Endothelial cell of umbilical vein (primary cell): ENCODE results near the gene GRIA1. TPM values are rescaled to one million over a fixed set of nuclear protein-coding genes. Genes with fewer than 3 reads are reported as not detected.

Source experiments
- BruUV-seq: library from RNA; stranded (reverse); fragments of 400-500 nt; replicated peaks from 2 replicates; lab custom pipeline; 2021; lab: Mats Ljungman, UMichigan
- CTCF ChIA-PET: fragments of 300-600, 350-600 bp; sonication (Branson Sonifier 250); formaldehyde crosslinking; loops from one replicate; lab custom pipeline; 2021; ENCODE audit warnings: antibody characterized with exemption, inconsistent platforms; lab: Charles Lee
- POLR2A ChIA-PET: fragments of 300-600, 350-600 bp; sonication (Branson Sonifier 250); formaldehyde crosslinking; loops from one replicate; lab custom pipeline; 2021; ENCODE audit warnings: antibody characterized with exemption, inconsistent platforms; lab: Charles Lee
- DNase-seq: peaks from one replicate; pipeline ENCODE4 v3.0.0-alpha.2; 2011; ENCODE audit warnings: low read depth, low spot score
- FAIRE-seq: peaks from 2 replicates; lab custom pipeline; 2011; peaks lifted over from hg19 to GRCh38; lab: Jason Lieb, UNC
- H2AFZ ChIP-seq: 2 replicates; pipeline ENCODE4 v1.6.0; 2012; ENCODE audit warnings: low read depth, low read length, control low read depth, inconsistent platforms
- H3K27ac ChIP-seq: 2 replicates; pipeline ENCODE4 v1.5.1; 2011; ENCODE audit warnings: low read depth, mild to moderate bottlenecking, control low read depth, low read length, moderate library complexity; ENCODE audit not compliant: insufficient read depth
- H3K27me3 ChIP-seq, 2 experiments: 2 replicates each; pipeline versions ENCODE4 v1.6.0 to v1.6.1; 2011; ENCODE audit warnings: low read length in 2 of 2, mixed read lengths in 1 of 2; ENCODE audit not compliant: control insufficient read depth in 2 of 2, insufficient read depth in 2 of 2
- H3K36me3 ChIP-seq, 2 experiments: 2 replicates in 1 of 2; 3 replicates in 1 of 2; pipeline ENCODE4 v1.5.1; 2011; ENCODE audit warnings: low read length in 2 of 2, mild to moderate bottlenecking in 1 of 2, moderate library complexity in 1 of 2; ENCODE audit not compliant: control insufficient read depth in 2 of 2, insufficient read depth in 2 of 2; ENCODE audit errors: extremely low read depth in 1 of 2
- H3K4me1 ChIP-seq: 3 replicates; pipeline ENCODE4 v1.5.1; 2011; ENCODE audit warnings: mild to moderate bottlenecking, low read length; ENCODE audit not compliant: control insufficient read depth, insufficient read depth; ENCODE audit errors: extremely low read depth
- H3K4me2 ChIP-seq: 2 replicates; pipeline ENCODE4 v1.6.1; 2011; ENCODE audit warnings: low read length, control low read depth, mixed read lengths; ENCODE audit not compliant: insufficient read depth
- H3K4me3 ChIP-seq, 3 experiments: fragments of 200-600 bp in 1 of 3; sonication (generic), shearing (Covaris generic) in 1 of 3; replicated peaks in 1 of 3; 2 replicates each; pipeline ENCODE4 v1.5.1; 2011 to 2016; ENCODE audit warnings: control low read depth in 3 of 3, low read length in 3 of 3, mild to moderate bottlenecking in 2 of 3, inconsistent platforms in 1 of 3, low read depth in 1 of 3, moderate library complexity in 1 of 3; ENCODE audit not compliant: insufficient read depth in 1 of 3
- H3K79me2 ChIP-seq: 2 replicates; pipeline ENCODE4 v1.6.0; 2012; ENCODE audit warnings: low read length, inconsistent platforms; ENCODE audit not compliant: control insufficient read depth, insufficient read depth
- H3K9ac ChIP-seq: replicated peaks from 2 replicates; pipeline ENCODE3; 2011; ENCODE audit warnings: low read length, control low read depth; ENCODE audit not compliant: insufficient read depth; ENCODE audit errors: extremely low read depth
- H3K9me1 ChIP-seq: replicated peaks from 3 replicates; pipeline ENCODE4 v1.6.0; 2011; ENCODE audit warnings: mild to moderate bottlenecking, low read length; ENCODE audit not compliant: control insufficient read depth, insufficient read depth; ENCODE audit errors: extremely low read depth
- H3K9me3 ChIP-seq: replicated peaks from 2 replicates; pipeline ENCODE4 v1.5.1; 2012; ENCODE audit warnings: low read length, inconsistent platforms; ENCODE audit not compliant: control insufficient read depth, insufficient read depth
- H4K20me1 ChIP-seq: replicated peaks from 2 replicates; pipeline ENCODE3; 2011; ENCODE audit warnings: mild to moderate bottlenecking, low read length; ENCODE audit not compliant: control insufficient read depth, insufficient read depth; ENCODE audit errors: extremely low read depth
- EZH2 ChIP-seq: IDR thresholded peaks from 2 replicates; pipeline ENCODE4 v1.6.1; 2012; ENCODE audit warnings: borderline replicate concordance, low read depth, mild to moderate bottlenecking, moderate library complexity, low read length, inconsistent platforms; ENCODE audit not compliant: severe bottlenecking
- FOS ChIP-seq: IDR thresholded peaks from 2 replicates; pipeline ENCODE4 v1.6.1; 2011; ENCODE audit warnings: mild to moderate bottlenecking, low read length, moderate library complexity, borderline replicate concordance; ENCODE audit not compliant: insufficient read depth
- GATA2 ChIP-seq: IDR thresholded peaks from 2 replicates; pipeline ENCODE4 v1.7.0; 2011; ENCODE audit warnings: low read depth, mild to moderate bottlenecking, moderate library complexity, mixed read lengths, low read length; ENCODE audit not compliant: insufficient read length, insufficient read depth
- JUN ChIP-seq: IDR thresholded peaks from 2 replicates; pipeline ENCODE4 v1.6.1; 2011; ENCODE audit warnings: borderline replicate concordance, low read depth; ENCODE audit not compliant: insufficient read length, insufficient read depth
- MYC ChIP-seq: IDR thresholded peaks from one replicate; pipeline ENCODE4 v1.6.1; 2011; ENCODE audit warnings: mild to moderate bottlenecking, low read depth, low read length
- POLR2A ChIP-seq: IDR thresholded peaks from 2 replicates; pipeline ENCODE4 v1.6.1; 2012; ENCODE audit warnings: low read depth, mild to moderate bottlenecking, control low read depth, low read length
- POLR2AphosphoS5 ChIP-seq: IDR thresholded peaks from 2 replicates; pipeline ENCODE4 v1.6.1; 2012; ENCODE audit warnings: low read depth, mild to moderate bottlenecking, control low read depth, low read length, moderate library complexity; ENCODE audit not compliant: insufficient read depth
- dilution Hi-C: fragments of 300-500 bp; cut with MboI; formaldehyde crosslinking; loops from one replicate; pipeline ENCODE4 v1.15.0; 2019; ENCODE audit warnings: low sequenced_read_pairs; ENCODE audit not compliant: extremely low pct_ligation_motif_present
- intact Hi-C: fragments of 100-400 bp; cut with micrococcal nuclease; formaldehyde crosslinking; loops from one replicate; pipeline ENCODE4 v1.10.0; 2022
- polyA plus RNA-seq, 4 experiments: library from polyadenylated mRNA; depleted of rRNA in 3 of 4; stranded (reverse) in 3 of 4; unstranded in 1 of 4; fragments of >200 nt; gene quantifications; 2 replicates each; pipeline versions ENCODE4 v1.2.1 to v1.2.3, GENCODE V29; 2011 to 2012; ENCODE audit warnings: missing spikeins in 1 of 4
- total RNA-seq: library from RNA; stranded (reverse); gene quantifications from 2 replicates; pipeline ENCODE4 v1.2.3, GENCODE V29; 2021
- TF ChIP-seq, protein P1 (sequence below): IDR thresholded peaks from 2 replicates; pipeline ENCODE4 v1.6.1; 2011; ENCODE audit not compliant: insufficient read depth, insufficient read length
- TF ChIP-seq, protein P2 (sequence below), 2 donors: IDR thresholded peaks; 1 replicate in 1 of 2; 2 replicates in 1 of 2; pipeline ENCODE4 v1.5.1; 2011; ENCODE audit warnings: low read length in 2 of 2, mild to moderate bottlenecking in 2 of 2, moderate library complexity in 2 of 2, control low read depth in 1 of 2, inconsistent platforms in 1 of 2, low read depth in 1 of 2; ENCODE audit not compliant: insufficient read depth in 1 of 2; ENCODE audit errors: extremely low read depth in 1 of 2

GRIA1 gene
- total and polyA plus RNA-seq, 2 donors (not counting 3 experiments of a cell fraction or from before 2014, with no cell fraction given), result not detected

- no peaks in the 10 kb centered on the region for H3K9me3 ChIP-seq
- no peak for FAIRE-seq
- CTCF ChIA-PET, result interaction anchor here (0.7 kb wide), 1 partner anchor 11 kb away, joined by 3 read pairs; no protein-coding TSS in a partner anchor
- no peaks in the 10 kb centered on the region for H4K20me1 ChIP-seq
- no peak overlapping the region for H3K27ac ChIP-seq
- DNase-seq, result no peak
- TF ChIP-seq POLR2AphosphoS5 (no peak), JUN (no peak), FOS (no peak), MYC (no peak), POLR2A (no peak), EZH2 (no peak), GATA2 (no peak)
- TF ChIP-seq, protein P1, sequence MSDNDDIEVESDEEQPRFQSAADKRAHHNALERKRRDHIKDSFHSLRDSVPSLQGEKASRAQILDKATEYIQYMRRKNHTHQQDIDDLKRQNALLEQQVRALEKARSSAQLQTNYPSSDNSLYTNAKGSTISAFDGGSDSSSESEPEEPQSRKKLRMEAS, result no peak
- TF ChIP-seq, protein P2, sequence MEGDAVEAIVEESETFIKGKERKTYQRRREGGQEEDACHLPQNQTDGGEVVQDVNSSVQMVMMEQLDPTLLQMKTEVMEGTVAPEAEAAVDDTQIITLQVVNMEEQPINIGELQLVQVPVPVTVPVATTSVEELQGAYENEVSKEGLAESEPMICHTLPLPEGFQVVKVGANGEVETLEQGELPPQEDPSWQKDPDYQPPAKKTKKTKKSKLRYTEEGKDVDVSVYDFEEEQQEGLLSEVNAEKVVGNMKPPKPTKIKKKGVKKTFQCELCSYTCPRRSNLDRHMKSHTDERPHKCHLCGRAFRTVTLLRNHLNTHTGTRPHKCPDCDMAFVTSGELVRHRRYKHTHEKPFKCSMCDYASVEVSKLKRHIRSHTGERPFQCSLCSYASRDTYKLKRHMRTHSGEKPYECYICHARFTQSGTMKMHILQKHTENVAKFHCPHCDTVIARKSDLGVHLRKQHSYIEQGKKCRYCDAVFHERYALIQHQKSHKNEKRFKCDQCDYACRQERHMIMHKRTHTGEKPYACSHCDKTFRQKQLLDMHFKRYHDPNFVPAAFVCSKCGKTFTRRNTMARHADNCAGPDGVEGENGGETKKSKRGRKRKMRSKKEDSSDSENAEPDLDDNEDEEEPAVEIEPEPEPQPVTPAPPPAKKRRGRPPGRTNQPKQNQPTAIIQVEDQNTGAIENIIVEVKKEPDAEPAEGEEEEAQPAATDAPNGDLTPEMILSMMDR (IDR thresholded peaks at IDR 0.05; ENCODE audit: extremely low read depth in 1 of 2, insufficient read depth in 1 of 2, low read depth in 1 of 2, low read length in 2 of 2), result no peak
- no peaks in the 10 kb centered on the region for H3K4me1 ChIP-seq
- H3K36me3 ChIP-seq, result no peaks in the 10 kb centered on the region
- no TSS peak for BruUV-seq
- no peak overlapping the region for H3K4me3 ChIP-seq
- intact Hi-C loops, result no loop called here
- POLR2A ChIA-PET, result no interaction called here
- H3K27me3 ChIP-seq, result no peaks in the 10 kb centered on the region
- no peaks in the 10 kb centered on the region for H3K9me1 ChIP-seq
- no peak overlapping the region for H3K4me2 ChIP-seq
- no peak overlapping the region for H2AFZ ChIP-seq
- dilution Hi-C loops, result no loop called here
- H3K9ac ChIP-seq, result no peak overlapping the region
- H3K79me2 ChIP-seq, result no peaks in the 10 kb centered on the region
Observed at GRCh38 chr5:153520137-153520536, 29.7 kb downstream of the GRIA1 start.
